Activated B cell treated with CpG ODN at 0.5 μM for 24 hours (primary cell): ENCODE measurements around the gene GPR26. TPM values are rescaled to one million over a fixed set of nuclear protein-coding genes. Genes with fewer than 3 reads are reported as not detected.

Experiments used
- ATAC-seq: fragments of 200-7000 bp; cut with Tn5 transposase; one replicate; pipeline ENCODE4 v1.10.0; 2021; ENCODE audit warnings: low read depth, mild to moderate bottlenecking, moderate library complexity
- CTCF ChIA-PET: fragments of 350-600 bp; sonication (Branson Sonifier 250); formaldehyde crosslinking; loops from one replicate; lab custom pipeline; 2021; ENCODE audit warnings: antibody characterized with exemption; lab: Charles Lee
- POLR2A ChIA-PET: fragments of 350-600 bp; sonication (Branson Sonifier 250); formaldehyde crosslinking; loops from one replicate; lab custom pipeline; 2021; ENCODE audit warnings: antibody characterized with exemption; lab: Charles Lee
- DNase-seq: peaks from one replicate; pipeline ENCODE4 v3.0.0; 2022
- H3K27ac Mint-ChIP-seq: one replicate; pipeline ENCODE4 v1.8.0; 2020; ENCODE audit warnings: mixed read lengths
- H3K27me3 Mint-ChIP-seq: one replicate; pipeline ENCODE4 v1.8.0; 2021; ENCODE audit warnings: mixed read lengths
- H3K36me3 Mint-ChIP-seq: one replicate; pipeline ENCODE4 v1.8.0; 2021; ENCODE audit warnings: low read depth, mixed read lengths
- H3K4me1 Mint-ChIP-seq: one replicate; pipeline ENCODE4 v1.8.0; 2021; ENCODE audit warnings: mixed read lengths
- H3K4me3 Mint-ChIP-seq: one replicate; pipeline ENCODE4 v1.8.0; 2020; ENCODE audit warnings: mild to moderate bottlenecking, mixed read lengths
- H3K9me3 Mint-ChIP-seq: one replicate; pipeline ENCODE4 v1.8.0; 2020; ENCODE audit warnings: mixed read lengths
- intact Hi-C: fragments of 100-400 bp; cut with micrococcal nuclease; formaldehyde crosslinking; loops from one replicate; pipeline ENCODE4 v1.15.1; 2024
- total RNA-seq: library from RNA; stranded (reverse); gene quantifications from 2 replicates; pipeline ENCODE4 v1.2.3, GENCODE V29; 2022
- TF ChIP-seq, protein P1 (sequence below): fragments of 200-600 bp; IDR thresholded peaks from one replicate; pipeline ENCODE4 v1.8.0; 2022; ENCODE audit warnings: antibody characterized with exemption, mild to moderate bottlenecking

GPR26 gene
- total RNA-seq, 1 donor from 2014 or later, result not detected

DNA sequence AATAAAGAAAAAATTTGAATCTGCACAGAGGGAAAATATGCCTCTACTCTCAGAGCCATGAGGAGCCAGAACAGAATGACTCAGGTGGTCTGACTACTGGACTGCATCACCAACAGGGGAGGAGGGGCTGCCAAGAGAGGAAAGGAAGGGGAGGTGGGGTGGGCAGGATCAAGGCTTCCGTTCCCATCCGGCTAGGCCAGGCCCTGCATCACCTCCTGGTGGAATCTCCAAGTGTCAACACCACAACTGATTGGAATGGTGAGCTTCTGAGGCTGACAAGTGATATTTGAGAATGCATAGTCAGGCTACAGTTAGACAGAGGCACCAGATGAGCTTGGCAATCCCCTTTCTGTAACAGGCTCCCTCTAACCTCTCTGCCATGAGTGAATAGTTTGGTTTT is 10.4 kb upstream of the GPR26 start:
- peaks cover 2% of the 10 kb centered on the region for H3K27me3 Mint-ChIP-seq
- no peaks in the 10 kb centered on the region for H3K9me3 Mint-ChIP-seq
- no peaks in the 10 kb centered on the region for H3K4me1 Mint-ChIP-seq
- ChIA-PET POLR2A (no interaction called here), CTCF (no interaction called here)
- intact Hi-C loops, result no loop called here
- H3K4me3 Mint-ChIP-seq, result no peak overlapping the region
- H3K27ac Mint-ChIP-seq, result no peak overlapping the region
- TF ChIP-seq, protein P1, sequence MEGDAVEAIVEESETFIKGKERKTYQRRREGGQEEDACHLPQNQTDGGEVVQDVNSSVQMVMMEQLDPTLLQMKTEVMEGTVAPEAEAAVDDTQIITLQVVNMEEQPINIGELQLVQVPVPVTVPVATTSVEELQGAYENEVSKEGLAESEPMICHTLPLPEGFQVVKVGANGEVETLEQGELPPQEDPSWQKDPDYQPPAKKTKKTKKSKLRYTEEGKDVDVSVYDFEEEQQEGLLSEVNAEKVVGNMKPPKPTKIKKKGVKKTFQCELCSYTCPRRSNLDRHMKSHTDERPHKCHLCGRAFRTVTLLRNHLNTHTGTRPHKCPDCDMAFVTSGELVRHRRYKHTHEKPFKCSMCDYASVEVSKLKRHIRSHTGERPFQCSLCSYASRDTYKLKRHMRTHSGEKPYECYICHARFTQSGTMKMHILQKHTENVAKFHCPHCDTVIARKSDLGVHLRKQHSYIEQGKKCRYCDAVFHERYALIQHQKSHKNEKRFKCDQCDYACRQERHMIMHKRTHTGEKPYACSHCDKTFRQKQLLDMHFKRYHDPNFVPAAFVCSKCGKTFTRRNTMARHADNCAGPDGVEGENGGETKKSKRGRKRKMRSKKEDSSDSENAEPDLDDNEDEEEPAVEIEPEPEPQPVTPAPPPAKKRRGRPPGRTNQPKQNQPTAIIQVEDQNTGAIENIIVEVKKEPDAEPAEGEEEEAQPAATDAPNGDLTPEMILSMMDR, result no peak
- H3K36me3 Mint-ChIP-seq, result no peaks in the 10 kb centered on the region
- ATAC-seq (no peak), DNase-seq (no peak)

DNA sequence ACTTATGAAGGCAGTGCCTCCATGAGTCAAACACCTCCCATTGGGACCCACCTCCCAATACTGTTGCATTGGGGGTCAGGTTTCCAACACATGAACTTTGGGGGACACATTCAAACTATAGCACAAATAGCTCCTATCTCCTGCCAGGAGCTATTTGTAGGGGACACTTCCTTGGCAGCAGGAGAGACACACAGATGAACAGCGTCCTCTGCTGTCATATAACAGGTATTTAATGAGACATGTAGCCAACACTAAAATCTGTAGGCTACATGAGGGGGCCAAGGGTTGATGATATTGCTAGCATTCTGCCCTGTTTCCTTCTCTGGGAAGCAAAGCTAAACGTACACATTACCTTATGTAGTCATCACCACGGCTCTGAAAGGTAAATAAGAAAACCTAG is 2.6 kb upstream of the GPR26 start:
- no peak for ATAC-seq
- Mint-ChIP-seq H3K4me1 (no peaks in the 10 kb centered on the region), H3K9me3 (no peaks in the 10 kb centered on the region), H3K27me3 (peaks cover 18% of the 10 kb centered on the region), H3K36me3 (no peaks in the 10 kb centered on the region), H3K27ac (no peak overlapping the region), H3K4me3 (no peak overlapping the region)
- intact Hi-C loops, result no loop called here
- DNase-seq, result no peak
- TF ChIP-seq, protein P1, result no peak
- ChIA-PET POLR2A (no interaction called here), CTCF (no interaction called here)

DNA sequence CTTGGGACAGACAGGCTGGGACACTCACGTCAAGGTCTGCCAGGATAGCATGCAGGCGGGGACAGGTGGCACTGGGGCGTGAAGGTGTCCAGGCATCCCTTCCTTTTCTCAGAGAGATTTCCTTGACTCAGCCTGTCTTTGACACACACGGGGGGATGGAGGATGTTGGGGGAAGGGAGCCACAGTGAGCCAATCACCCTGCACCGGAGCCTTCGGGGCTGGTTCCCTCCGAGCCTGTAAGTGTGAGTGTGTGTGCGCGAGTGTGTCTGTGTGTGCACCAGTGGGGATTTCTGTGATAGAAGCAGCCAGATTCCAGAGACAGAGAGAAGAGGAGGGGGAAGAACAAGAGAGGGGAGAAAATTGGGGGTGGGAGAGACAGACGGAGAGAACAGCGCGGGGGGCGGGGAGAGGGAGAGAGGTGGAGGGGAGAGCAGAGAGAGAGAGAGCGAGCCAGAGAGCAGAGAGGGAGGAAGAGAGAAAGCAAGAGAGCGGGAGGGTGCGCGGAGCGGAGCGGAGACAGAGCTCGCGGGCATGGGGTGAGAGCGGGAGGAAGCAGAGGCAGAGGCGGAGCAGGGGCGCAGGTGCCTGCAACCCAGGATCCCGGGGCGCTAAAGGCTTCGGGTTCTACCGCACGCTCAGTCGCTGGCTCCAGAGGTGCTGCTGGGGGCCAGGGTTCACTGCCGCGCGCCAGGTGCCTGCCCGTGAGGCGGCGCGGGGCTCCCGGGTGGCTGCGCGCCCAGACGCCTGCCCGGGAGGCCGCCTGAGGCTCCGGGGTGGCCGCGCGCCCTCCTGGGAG is 466 bp upstream of the GPR26 start:
- POLR2A ChIA-PET, result no interaction called here
- peaks cover 23% of the 10 kb centered on the region for H3K27me3 Mint-ChIP-seq

DNA sequence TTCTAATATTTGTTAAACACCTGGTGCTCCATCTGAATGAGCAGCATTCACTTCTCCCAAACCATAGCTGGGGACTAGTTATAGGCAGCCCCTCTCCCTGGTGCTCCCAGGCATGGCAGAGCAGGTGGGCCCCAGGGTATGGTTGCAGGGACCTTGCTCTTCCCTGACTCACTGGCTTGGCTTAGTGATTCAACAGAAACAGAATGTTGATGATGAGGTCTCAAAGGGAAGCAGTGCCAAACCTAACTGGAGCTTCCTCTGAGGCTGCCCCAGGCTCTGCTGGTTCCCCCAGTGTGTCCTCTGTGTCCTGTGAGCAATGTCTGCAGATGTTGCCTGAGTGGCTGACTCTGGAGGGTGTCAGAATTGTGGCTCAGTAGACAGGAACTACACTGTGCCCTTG is 3.7 kb downstream of the GPR26 start:
- ATAC-seq, result no peak
- ChIA-PET CTCF (no interaction called here), POLR2A (no interaction called here)
- Mint-ChIP-seq H3K27ac (no peak overlapping the region), H3K36me3 (no peaks in the 10 kb centered on the region), H3K27me3 (peaks cover 22% of the 10 kb centered on the region), H3K4me1 (no peaks in the 10 kb centered on the region), H3K4me3 (no peak overlapping the region), H3K9me3 (no peaks in the 10 kb centered on the region)
- DNase-seq, result no peak
- TF ChIP-seq, protein P1, result no peak
- intact Hi-C loops, result no loop called here

More for the DNA sequence above, 466 bp upstream of the GPR26 start:
- DNase-seq (no peak), ATAC-seq (no peak)
- TF ChIP-seq, protein P1, result no peak
- H3K4me1 Mint-ChIP-seq, result no peaks in the 10 kb centered on the region
- no peak overlapping the region for H3K4me3 Mint-ChIP-seq
- no peaks in the 10 kb centered on the region for H3K9me3 Mint-ChIP-seq
- no peak overlapping the region for H3K27ac Mint-ChIP-seq
- intact Hi-C loops, result no loop called here
- no peaks in the 10 kb centered on the region for H3K36me3 Mint-ChIP-seq
- CTCF ChIA-PET, result no interaction called here

DNA sequence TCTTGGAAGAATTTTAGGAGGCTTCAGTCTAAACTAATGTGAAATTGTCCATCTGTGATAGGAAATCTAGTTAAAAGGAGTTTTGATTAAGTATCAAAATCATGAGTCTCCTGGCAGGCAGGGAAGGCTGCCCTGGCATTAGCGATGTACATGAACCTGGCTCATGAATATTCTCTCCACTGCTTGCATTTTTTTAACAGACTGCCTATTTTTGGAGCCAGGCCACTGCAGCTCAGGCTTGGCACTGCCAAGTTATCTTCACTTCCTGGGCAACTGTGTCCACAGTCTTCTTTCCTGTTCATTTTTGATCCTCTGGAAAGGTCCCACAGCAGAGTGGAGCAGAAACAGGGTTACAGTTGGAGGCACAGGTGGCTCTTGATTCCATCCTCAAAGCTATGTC is 7.0 kb downstream of the GPR26 start:
- no peaks in the 10 kb centered on the region for H3K4me1 Mint-ChIP-seq
- H3K27ac Mint-ChIP-seq, result no peak overlapping the region
- CTCF ChIA-PET, result no interaction called here

More for the DNA sequence above, 7.0 kb downstream of the GPR26 start:
- ATAC-seq, result no peak
- TF ChIP-seq, protein P1, result no peak
- peaks cover 11% of the 10 kb centered on the region for H3K27me3 Mint-ChIP-seq
- POLR2A ChIA-PET, result no interaction called here
- no peak overlapping the region for H3K4me3 Mint-ChIP-seq
- intact Hi-C loops, result no loop called here
- DNase-seq, result no peak
- H3K36me3 Mint-ChIP-seq, result no peaks in the 10 kb centered on the region
- no peaks in the 10 kb centered on the region for H3K9me3 Mint-ChIP-seq
